Fibroblast of lung (primary cell): ENCODE data around the gene RAPGEF4. TPM values are rescaled to one million over a fixed set of nuclear protein-coding genes. Genes with fewer than 3 reads are reported as not detected.

ENCODE experiments used
- DNase-seq, 2 donors: peaks; one replicate each; pipeline versions ENCODE4 v3.0.0 to v3.0.0-alpha.2; 2010; ENCODE audit warnings: low read depth in 2 of 2
- H2AFZ ChIP-seq: 2 replicates; pipeline ENCODE4 v1.5.1; 2012; ENCODE audit warnings: low read length, control low read depth, inconsistent platforms
- H3K27ac ChIP-seq: 2 replicates; pipeline ENCODE4 v1.5.1; 2011; ENCODE audit warnings: low read length, control low read depth; ENCODE audit not compliant: insufficient read depth
- H3K27me3 ChIP-seq: 2 replicates; pipeline ENCODE4 v1.5.1; 2011; ENCODE audit warnings: mild to moderate bottlenecking, low read length; ENCODE audit not compliant: control insufficient read depth, insufficient read depth
- H3K36me3 ChIP-seq: 2 replicates; pipeline ENCODE4 v1.5.1; 2011; ENCODE audit warnings: low read length; ENCODE audit not compliant: control insufficient read depth, insufficient read depth
- H3K4me1 ChIP-seq: 2 replicates; pipeline ENCODE4 v1.5.1; 2011; ENCODE audit warnings: low read length; ENCODE audit not compliant: control insufficient read depth, insufficient read depth; ENCODE audit errors: extremely low read depth
- H3K4me2 ChIP-seq: 2 replicates; pipeline ENCODE4 v1.5.1; 2011; ENCODE audit warnings: low read length, control low read depth; ENCODE audit not compliant: insufficient read depth; ENCODE audit errors: extremely low read depth
- H3K4me3 ChIP-seq, 4 experiments: fragments of 200-600 bp in 1 of 4; sonication (generic) in 1 of 4; replicated peaks in 1 of 4; 2 replicates each; pipeline ENCODE4 v1.5.1; 2011 to 2016; ENCODE audit warnings: low read length in 4 of 4, low read depth in 3 of 4, mild to moderate bottlenecking in 3 of 4, control low read depth in 2 of 4, inconsistent platforms in 1 of 4, mixed read lengths in 1 of 4; ENCODE audit not compliant: insufficient read depth in 1 of 4; ENCODE audit errors: control extremely low read depth in 1 of 4
- H3K79me2 ChIP-seq: 2 replicates; pipeline ENCODE4 v1.5.1; 2012; ENCODE audit warnings: mild to moderate bottlenecking, low read length, inconsistent platforms; ENCODE audit not compliant: control insufficient read depth, insufficient read depth
- H3K9ac ChIP-seq: 2 replicates; pipeline ENCODE4 v1.5.1; 2011; ENCODE audit warnings: mild to moderate bottlenecking, low read length, control low read depth; ENCODE audit not compliant: insufficient read depth
- H3K9me3 ChIP-seq: 2 replicates; pipeline ENCODE4 v1.5.1; 2012; ENCODE audit warnings: low read depth, low read length; ENCODE audit not compliant: control insufficient read depth, insufficient read depth
- H4K20me1 ChIP-seq: 2 replicates; pipeline ENCODE4 v1.5.1; 2011; ENCODE audit warnings: low read length; ENCODE audit not compliant: control insufficient read depth, insufficient read depth; ENCODE audit errors: extremely low read depth
- EZH2 ChIP-seq: IDR thresholded peaks from 2 replicates; pipeline ENCODE4 v1.5.1; 2012; ENCODE audit warnings: low read length, control low read depth, mild to moderate bottlenecking; ENCODE audit errors: missing control alignments
- polyA plus RNA-seq, 2 donors: library from polyadenylated mRNA; depleted of rRNA in 1 of 2; stranded (reverse) in 1 of 2; unstranded in 1 of 2; fragments of >200 nt; gene quantifications; 2 replicates each; pipeline ENCODE4 v1.2.1, GENCODE V29; 2011 to 2012; ENCODE audit warnings: missing spikeins in 1 of 2
- total RNA-seq: library from RNA; depleted of rRNA; stranded (reverse); fragments of >200 nt; gene quantifications from 2 replicates; pipeline ENCODE4 v1.2.1, GENCODE V29; 2014
- TF ChIP-seq, protein P1 (sequence below), 2 donors: IDR thresholded peaks in 1 of 2; conservative IDR thresholded peaks in 1 of 2; 1 replicate in 1 of 2; 2 replicates in 1 of 2; pipeline ENCODE4 v1.5.1; 2011 to 2012; ENCODE audit warnings: low read length in 2 of 2, control low read depth in 1 of 2, inconsistent platforms in 1 of 2, low read depth in 1 of 2, mild to moderate bottlenecking in 1 of 2

Gene RAPGEF4
- total and polyA plus RNA-seq, 2 donors (not counting 1 experiment from before 2014, with no cell fraction given): 0.51 to 3.0 TPM

DNA sequence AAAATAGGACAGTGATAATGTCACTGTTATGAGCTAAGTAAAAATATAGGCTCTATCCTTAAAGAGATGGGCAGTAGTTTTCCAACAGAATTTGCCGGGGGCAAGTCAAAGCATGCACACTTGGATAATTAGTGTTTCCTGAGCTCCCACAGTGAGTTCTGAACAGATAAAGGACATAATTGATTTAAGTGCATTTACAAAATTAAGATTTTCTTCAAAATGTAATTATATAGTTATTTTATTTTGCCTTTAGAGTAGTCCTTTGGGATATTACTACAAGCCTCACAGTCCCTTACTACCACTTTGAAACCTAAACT, 107.6 kb downstream of the RAPGEF4 start:
- no peak for DNase-seq
- Histone ChIP-seq H3K36me3 (no peaks in the 10 kb centered on the region), H2AFZ (no peak overlapping the region), H3K27ac (no peak overlapping the region), H4K20me1 (no peaks in the 10 kb centered on the region), H3K9me3 (no peaks in the 10 kb centered on the region), H3K79me2 (no peaks in the 10 kb centered on the region), H3K9ac (no peak overlapping the region), H3K4me2 (no peak overlapping the region), H3K4me3 (no peak overlapping the region), H3K4me1 (no peaks in the 10 kb centered on the region), H3K27me3 (peaks cover 2% of the 10 kb centered on the region)
- TF ChIP-seq, protein P1, sequence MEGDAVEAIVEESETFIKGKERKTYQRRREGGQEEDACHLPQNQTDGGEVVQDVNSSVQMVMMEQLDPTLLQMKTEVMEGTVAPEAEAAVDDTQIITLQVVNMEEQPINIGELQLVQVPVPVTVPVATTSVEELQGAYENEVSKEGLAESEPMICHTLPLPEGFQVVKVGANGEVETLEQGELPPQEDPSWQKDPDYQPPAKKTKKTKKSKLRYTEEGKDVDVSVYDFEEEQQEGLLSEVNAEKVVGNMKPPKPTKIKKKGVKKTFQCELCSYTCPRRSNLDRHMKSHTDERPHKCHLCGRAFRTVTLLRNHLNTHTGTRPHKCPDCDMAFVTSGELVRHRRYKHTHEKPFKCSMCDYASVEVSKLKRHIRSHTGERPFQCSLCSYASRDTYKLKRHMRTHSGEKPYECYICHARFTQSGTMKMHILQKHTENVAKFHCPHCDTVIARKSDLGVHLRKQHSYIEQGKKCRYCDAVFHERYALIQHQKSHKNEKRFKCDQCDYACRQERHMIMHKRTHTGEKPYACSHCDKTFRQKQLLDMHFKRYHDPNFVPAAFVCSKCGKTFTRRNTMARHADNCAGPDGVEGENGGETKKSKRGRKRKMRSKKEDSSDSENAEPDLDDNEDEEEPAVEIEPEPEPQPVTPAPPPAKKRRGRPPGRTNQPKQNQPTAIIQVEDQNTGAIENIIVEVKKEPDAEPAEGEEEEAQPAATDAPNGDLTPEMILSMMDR (conservative IDR thresholded peaks at IDR 0.05 in 1 of 2, IDR thresholded peaks at IDR 0.05 in 1 of 2; ENCODE audit: low read depth in 1 of 2, low read length in 2 of 2): no peak
- TF ChIP-seq EZH2: no peak

DNA sequence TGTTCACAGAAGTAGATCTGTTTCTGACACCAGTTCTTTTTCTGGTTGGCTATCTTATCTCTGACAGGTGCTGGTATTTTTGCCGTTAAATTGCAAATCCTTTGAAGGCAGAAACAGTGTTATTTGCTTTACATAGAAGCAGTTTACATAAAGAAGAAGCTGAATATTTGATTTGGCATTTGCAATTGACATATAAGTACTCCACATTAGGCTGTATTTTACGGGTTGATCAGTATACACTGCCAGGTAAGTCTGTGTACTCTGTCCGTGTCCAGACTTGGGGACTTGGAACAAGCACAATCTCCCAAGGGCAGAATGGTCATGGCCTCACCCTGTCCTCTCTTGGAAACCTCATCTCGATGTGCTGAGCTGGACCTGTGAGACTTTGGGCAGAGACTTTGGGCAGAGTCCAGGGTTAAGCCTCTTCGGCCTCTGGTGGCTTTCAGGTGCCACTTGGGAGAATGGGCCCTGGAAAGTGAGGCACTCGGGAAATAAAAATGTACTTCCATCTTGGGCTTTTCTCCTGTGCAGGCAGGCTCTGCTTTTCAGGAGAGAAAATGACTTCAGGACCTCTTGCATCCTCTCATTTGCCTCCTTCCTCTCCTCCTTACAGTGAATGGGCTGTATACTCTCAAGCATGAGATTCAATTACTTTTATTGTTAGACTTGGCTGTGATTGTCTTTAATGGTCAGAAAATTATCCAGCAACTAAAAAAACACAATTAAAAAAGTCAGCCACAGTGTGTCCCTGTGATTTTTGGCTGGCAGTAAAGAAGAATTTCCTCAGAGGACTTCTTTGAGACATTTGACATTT, 108.5 kb downstream of the RAPGEF4 start:
- Histone ChIP-seq H4K20me1 (no peaks in the 10 kb centered on the region), H2AFZ (no peak overlapping the region), H3K4me1 (no peaks in the 10 kb centered on the region), H3K9me3 (no peaks in the 10 kb centered on the region), H3K9ac (no peak overlapping the region), H3K4me3 (no peak overlapping the region), H3K4me2 (no peak overlapping the region), H3K27ac (no peak overlapping the region), H3K27me3 (peaks cover 2% of the 10 kb centered on the region), H3K79me2 (no peaks in the 10 kb centered on the region), H3K36me3 (no peaks in the 10 kb centered on the region)
- no peak for DNase-seq
- TF ChIP-seq EZH2: no peak
- TF ChIP-seq, protein P1 (conservative IDR thresholded peaks at IDR 0.05 in 1 of 2, IDR thresholded peaks at IDR 0.05 in 1 of 2; ENCODE audit: low read depth in 1 of 2, low read length in 2 of 2): no peak

DNA sequence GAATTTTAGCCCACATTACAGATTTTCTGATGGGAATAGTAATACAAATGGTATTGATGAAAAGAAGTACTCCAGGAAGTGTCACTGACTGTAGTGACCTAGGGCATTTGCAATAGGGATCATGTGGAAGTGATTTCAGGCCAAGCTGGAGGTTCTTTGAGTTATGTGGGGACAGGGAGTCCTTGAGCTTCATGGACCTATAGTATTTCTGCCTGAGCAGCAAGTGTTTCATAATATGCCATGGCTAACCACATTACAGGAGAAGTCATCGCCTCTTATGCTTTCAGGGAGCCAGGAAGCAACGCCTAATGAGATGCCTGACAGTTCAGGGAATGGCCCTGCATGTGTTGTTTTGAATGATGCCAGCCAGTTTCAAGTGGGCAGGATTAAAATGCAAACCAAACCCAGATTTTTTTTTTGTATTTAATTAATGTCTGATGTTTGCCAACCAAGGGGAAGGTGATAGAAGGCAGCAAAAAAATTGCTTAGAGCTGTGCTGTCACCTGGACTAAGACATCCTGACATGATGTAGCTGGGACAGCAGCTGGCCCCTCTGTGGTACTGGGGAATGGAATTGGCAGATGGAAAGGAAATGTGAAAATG, 109.5 kb downstream of the RAPGEF4 start:
- Histone ChIP-seq H3K79me2 (no peaks in the 10 kb centered on the region), H3K27me3 (peaks cover 2% of the 10 kb centered on the region), H3K9ac (no peak overlapping the region), H3K4me1 (no peaks in the 10 kb centered on the region), H3K4me2 (no peak overlapping the region), H3K4me3 (no peak overlapping the region), H2AFZ (no peak overlapping the region), H3K36me3 (no peaks in the 10 kb centered on the region), H4K20me1 (no peaks in the 10 kb centered on the region), H3K27ac (no peak overlapping the region), H3K9me3 (no peaks in the 10 kb centered on the region)
- TF ChIP-seq, protein P1 (conservative IDR thresholded peaks at IDR 0.05 in 1 of 2, IDR thresholded peaks at IDR 0.05 in 1 of 2; ENCODE audit: low read depth in 1 of 2, low read length in 2 of 2): no peak
- TF ChIP-seq EZH2: no peak
- no peak for DNase-seq
